ENCODE results near the gene SLC44A4.
"Not testable (repeated sequence)": the region's sequence is repeated elsewhere in the genome, so short reads cannot be mapped to it uniquely, and the experiment has no call there.

SLC44A4 gene

GRCh38 chr6:31862344-31863235, 16.2 kb downstream of the SLC44A4 start, which contains the start of gene NEU1:
TSS of gene NEU1 (minus strand) at chr6:31862821. CDS start at chr6:31862776, 45 bp downstream.
- peak within 1 kb of the TSS; percentile 86 for H3K4me3 ChIP-seq (ENCODE audit: low read depth, low read length)
- DNase-seq (ENCODE audit: low read depth), result peak; percentile 100
- no peak for TF ChIP-seq CTCF (IDR thresholded peaks at IDR 0.05; ENCODE audit: insufficient read depth, low read depth, low read length, missing control alignments)

GRCh38 chr6:31861919-31862343, 16.9 kb downstream of the SLC44A4 start:
- TF ChIP-seq CTCF (IDR thresholded peaks at IDR 0.05; ENCODE audit: insufficient read depth, low read depth, low read length, missing control alignments), result no peak
- DNase-seq (ENCODE audit: low read depth), result no peak
- H3K4me3 ChIP-seq (ENCODE audit: low read depth, low read length), result peak overlapping the region; percentile 86

- DNase-seq (ENCODE audit: low read depth), result no peak
- no peak overlapping the region for H3K4me3 ChIP-seq (ENCODE audit: low read depth, low read length)
- no peak for TF ChIP-seq CTCF (IDR thresholded peaks at IDR 0.05; ENCODE audit: insufficient read depth, low read depth, low read length, missing control alignments)
Measured at GRCh38 chr6:31861150-31861549, 17.6 kb downstream of the SLC44A4 start.

GRCh38 chr6:31860349-31860748, 18.4 kb downstream of the SLC44A4 start:
- TF ChIP-seq CTCF (IDR thresholded peaks at IDR 0.05; ENCODE audit: insufficient read depth, low read depth, low read length, missing control alignments), result no peak
- DNase-seq (ENCODE audit: low read depth), result no peak
- no peak overlapping the region for H3K4me3 ChIP-seq (ENCODE audit: low read depth, low read length)

GRCh38 chr6:31859923-31860322, 18.9 kb downstream of the SLC44A4 start:
- no peak overlapping the region for H3K4me3 ChIP-seq (ENCODE audit: low read depth, low read length)
- no peak for TF ChIP-seq CTCF (IDR thresholded peaks at IDR 0.05; ENCODE audit: insufficient read depth, low read depth, low read length, missing control alignments)
- DNase-seq (ENCODE audit: low read depth), result no peak

GRCh38 chr6:31858707-31859106, 20.1 kb downstream of the SLC44A4 start:
- no peak for DNase-seq (ENCODE audit: low read depth)
- no peak overlapping the region for H3K4me3 ChIP-seq (ENCODE audit: low read depth, low read length)
- no peak for TF ChIP-seq CTCF (IDR thresholded peaks at IDR 0.05; ENCODE audit: insufficient read depth, low read depth, low read length, missing control alignments)

- H3K4me3 ChIP-seq (ENCODE audit: low read depth, low read length); DNase-seq (ENCODE audit: low read depth): not testable (repeated sequence)
Measured at GRCh38 chr6:31857774-31858173, 21.0 kb downstream of the SLC44A4 start.

GRCh38 chr6:31851980-31852718, 26.6 kb downstream of the SLC44A4 start:
- not testable (repeated sequence) for H3K4me3 ChIP-seq (ENCODE audit: low read depth, low read length); DNase-seq (ENCODE audit: low read depth)

Data from GM12865 (cell line).